HCT116 (cell line): ENCODE data around the gene TCF7L1. TPM values are rescaled to one million over a fixed set of nuclear protein-coding genes. Genes with fewer than 3 reads are reported as not detected.
"Not testable (repeated sequence)": the region's sequence is repeated elsewhere in the genome, so short reads cannot be mapped to it uniquely, and the experiment has no call there.

Source experiments
- ATAC-seq: fragments of 200-7000 bp; cut with Tn5 transposase; 2 replicates; pipeline ENCODE4 v1.9.1; 2020; ENCODE audit warnings: mild to moderate bottlenecking, moderate library complexity
- BruUV-seq: library from RNA; stranded (reverse); fragments of 400-500 nt; replicated peaks from 2 replicates; lab custom pipeline; 2021; lab: Mats Ljungman, UMichigan
- CTCF ChIA-PET: fragments of 300-600 bp; sonication (Branson Sonifier 250); formaldehyde crosslinking; loops from one replicate; lab custom pipeline; 2021; ENCODE audit warnings: antibody characterized with exemption; lab: Charles Lee
- POLR2A ChIA-PET: fragments of 300-600, 350-600 bp; sonication (Branson Sonifier 250); formaldehyde crosslinking; loops from one replicate; lab custom pipeline; 2021; ENCODE audit warnings: antibody characterized with exemption; lab: Charles Lee
- RAD21 ChIA-PET, 2 experiments: fragments of 300-600 bp; sonication (Branson Sonifier 250); formaldehyde crosslinking; loops; one replicate each; lab custom pipeline; 2023; ENCODE audit warnings: low total read pairs in 2 of 2; ENCODE audit not compliant: uncharacterized antibody in 2 of 2, unreplicated experiment in 2 of 2, low non-redundant PET in 1 of 2; lab: Charles Lee
- DNase-seq: peaks from one replicate; pipeline ENCODE4 v3.0.0-alpha.2; 2010; ENCODE audit warnings: low read depth, low spot score
- H2AFZ ChIP-seq: fragments of 200-600 bp; shearing (Covaris generic), sonication (generic); 2 replicates; pipeline ENCODE4 v1.6.1; 2017; ENCODE audit warnings: low read depth, mixed run types, mixed read lengths, antibody characterized with exemption, low read length; ENCODE audit not compliant: poor library complexity, severe bottlenecking
- H3K27ac ChIP-seq: 2 replicates; pipeline ENCODE4 v1.5.1; 2012; ENCODE audit warnings: low read depth, low read length
- H3K27me3 ChIP-seq: fragments of 200-600 bp; sonication (generic); 2 replicates; pipeline ENCODE4 v1.6.1; 2016; ENCODE audit warnings: mixed run types, low read length, mixed read lengths; ENCODE audit not compliant: insufficient read depth
- H3K36me3 ChIP-seq, 2 experiments: fragments of 200-500 bp in 1 of 2; fragments of 200-600 bp in 1 of 2; sonication (Bioruptor generic) in 1 of 2; sonication (generic) in 1 of 2; 2 replicates each; pipeline versions ENCODE4 v1.5.1 to v1.6.1; 2014 to 2016; ENCODE audit warnings: low read length in 2 of 2, inconsistent platforms in 1 of 2, mixed read lengths in 1 of 2, mixed run types in 1 of 2; ENCODE audit not compliant: insufficient read depth in 2 of 2, control insufficient read depth in 1 of 2
- H3K4me1 ChIP-seq, 2 experiments: fragments of 200-600 bp in 1 of 2; sonication (generic) in 1 of 2; 2 replicates each; pipeline versions ENCODE4 v1.5.1 to v1.6.1; 2012 to 2017; ENCODE audit warnings: low read length in 2 of 2, inconsistent platforms in 1 of 2, mild to moderate bottlenecking in 1 of 2, mixed read lengths in 1 of 2, mixed run types in 1 of 2, moderate library complexity in 1 of 2; ENCODE audit not compliant: insufficient read depth in 2 of 2, control insufficient read depth in 1 of 2
- H3K4me2 ChIP-seq: fragments of 200-600 bp; sonication (generic); 2 replicates; pipeline ENCODE4 v1.6.1; 2017; ENCODE audit warnings: mixed run types, low read length, mixed read lengths
- H3K4me3 ChIP-seq, 2 experiments: fragments of 200-600 bp in 1 of 2; sonication (generic) in 1 of 2; replicated peaks in 1 of 2; 2 replicates each; pipeline ENCODE4 v1.5.1; 2011 to 2016; ENCODE audit warnings: low read length in 2 of 2, control low read depth in 1 of 2, low read depth in 1 of 2, mild to moderate bottlenecking in 1 of 2, mixed read lengths in 1 of 2, mixed run types in 1 of 2
- H3K79me2 ChIP-seq: fragments of 200-600 bp; sonication (generic); 2 replicates; pipeline ENCODE4 v1.6.1; 2017; ENCODE audit warnings: mild to moderate bottlenecking, mixed run types, low read length, moderate library complexity, mixed read lengths; ENCODE audit not compliant: insufficient read depth
- H3K9ac ChIP-seq: fragments of 200-600 bp; sonication (generic); 2 replicates; pipeline ENCODE4 v1.6.1; 2016; ENCODE audit warnings: low read length, mixed read lengths
- H3K9me2 ChIP-seq: fragments of 200-600 bp; sonication (generic), shearing (Covaris generic); 2 replicates; pipeline ENCODE4 v1.6.1; 2017; ENCODE audit warnings: mixed run types, mild to moderate bottlenecking, moderate library complexity; ENCODE audit not compliant: insufficient read depth
- H3K9me3 ChIP-seq, 2 experiments: fragments of 200-500 bp in 1 of 2; fragments of 200-600 bp in 1 of 2; sonication (Bioruptor generic) in 1 of 2; sonication (generic) in 1 of 2; 2 replicates each; pipeline ENCODE4 v1.6.1; 2014 to 2017; ENCODE audit warnings: low read length in 2 of 2, mixed read lengths in 2 of 2, inconsistent platforms in 1 of 2, low read depth in 1 of 2, mild to moderate bottlenecking in 1 of 2, mixed run types in 1 of 2, moderate library complexity in 1 of 2; ENCODE audit not compliant: control insufficient read depth in 1 of 2, insufficient read depth in 1 of 2
- H4K20me1 ChIP-seq: fragments of 200-600 bp; sonication (generic), shearing (Covaris generic); 2 replicates; pipeline ENCODE4 v1.6.1; 2017; ENCODE audit warnings: mixed run types, mild to moderate bottlenecking, moderate library complexity; ENCODE audit not compliant: insufficient read depth
- CEBPB ChIP-seq: IDR thresholded peaks from 2 replicates; pipeline ENCODE4 v1.6.1; 2012; ENCODE audit warnings: low read depth
- EGR1 ChIP-seq: IDR thresholded peaks from 2 replicates; pipeline ENCODE4 v1.6.1; 2012; ENCODE audit warnings: low read depth
- ELF1 ChIP-seq: IDR thresholded peaks from 2 replicates; pipeline ENCODE4 v1.6.1; 2012; ENCODE audit warnings: low read depth, borderline replicate concordance
- FOSL1 ChIP-seq: IDR thresholded peaks from 2 replicates; pipeline ENCODE4 v1.6.1; 2012; ENCODE audit warnings: low read depth
- MAX ChIP-seq: IDR thresholded peaks from 2 replicates; pipeline ENCODE4 v1.6.1; 2012
- POLR2A ChIP-seq: IDR thresholded peaks from 2 replicates; pipeline ENCODE4 v1.7.0; 2011; ENCODE audit warnings: borderline replicate concordance; ENCODE audit not compliant: insufficient read depth, insufficient read length; ENCODE audit errors: extremely low read depth
- SIN3A ChIP-seq: IDR thresholded peaks from 2 replicates; pipeline ENCODE4 v1.6.1; 2012; ENCODE audit warnings: low read depth
- intact Hi-C: fragments of 100-400 bp; cut with micrococcal nuclease; formaldehyde crosslinking; loops from 2 replicates; pipeline ENCODE4 v1.10.0; 2022
- total RNA-seq: library from RNA; stranded (reverse); gene quantifications from one replicate; pipeline ENCODE4 v1.2.1, GENCODE V29; 2021; ENCODE audit not compliant: unreplicated experiment
- TF ChIP-seq, protein P1 (sequence below): IDR thresholded peaks from 2 replicates; pipeline ENCODE4 v1.6.1; 2011; ENCODE audit warnings: mild to moderate bottlenecking, low read length, moderate library complexity; ENCODE audit not compliant: insufficient replicate concordance; ENCODE audit errors: extremely low read depth

The TCF7L1 gene
- total RNA-seq, 1 experiment from 2014 or later = 10.3 TPM

GRCh38 chr2:85312404-85312803, 179.2 kb downstream of the TCF7L1 start:
- Histone ChIP-seq H3K9me3 (no peaks in the 10 kb centered on the region), H3K9ac (no peak overlapping the region), H3K4me2 (no peak overlapping the region), H2AFZ (no peak overlapping the region), H3K9me2 (no peaks in the 10 kb centered on the region), H4K20me1 (no peaks in the 10 kb centered on the region), H3K79me2 (no peaks in the 10 kb centered on the region), H3K27me3 (no peaks in the 10 kb centered on the region), H3K4me3 (no peak overlapping the region), H3K4me1 (no peaks in the 10 kb centered on the region), H3K36me3 (peaks cover 4 to 6% of the 10 kb centered on the region in 2 experiments; a peak in 3 of 4 replicates), H3K27ac (no peak overlapping the region)
- RAD21 ChIA-PET = no interaction called here
- POLR2A ChIA-PET = interaction anchor here (0.7 kb wide), 2 partner anchors 8 to 15 kb away, joined by 3 read pairs; partner anchors contain the start of gene TGOLN2
- TF ChIP-seq SIN3A (no peak), POLR2A (no peak), CEBPB (no peak), EGR1 (no peak), ELF1 (no peak)
- TF ChIP-seq, protein P1, sequence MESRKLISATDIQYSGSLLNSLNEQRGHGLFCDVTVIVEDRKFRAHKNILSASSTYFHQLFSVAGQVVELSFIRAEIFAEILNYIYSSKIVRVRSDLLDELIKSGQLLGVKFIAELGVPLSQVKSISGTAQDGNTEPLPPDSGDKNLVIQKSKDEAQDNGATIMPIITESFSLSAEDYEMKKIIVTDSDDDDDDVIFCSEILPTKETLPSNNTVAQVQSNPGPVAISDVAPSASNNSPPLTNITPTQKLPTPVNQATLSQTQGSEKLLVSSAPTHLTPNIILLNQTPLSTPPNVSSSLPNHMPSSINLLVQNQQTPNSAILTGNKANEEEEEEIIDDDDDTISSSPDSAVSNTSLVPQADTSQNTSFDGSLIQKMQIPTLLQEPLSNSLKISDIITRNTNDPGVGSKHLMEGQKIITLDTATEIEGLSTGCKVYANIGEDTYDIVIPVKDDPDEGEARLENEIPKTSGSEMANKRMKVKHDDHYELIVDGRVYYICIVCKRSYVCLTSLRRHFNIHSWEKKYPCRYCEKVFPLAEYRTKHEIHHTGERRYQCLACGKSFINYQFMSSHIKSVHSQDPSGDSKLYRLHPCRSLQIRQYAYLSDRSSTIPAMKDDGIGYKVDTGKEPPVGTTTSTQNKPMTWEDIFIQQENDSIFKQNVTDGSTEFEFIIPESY = no peak
- ATAC-seq = no peak
- no TSS peak for BruUV-seq
- intact Hi-C loops = no loop called here
- DNase-seq = no peak
- CTCF ChIA-PET = interaction anchor here (0.9 kb wide), 1 partner anchor 12 kb away, joined by 3 read pairs; no protein-coding TSS in a partner anchor

GRCh38 chr2:85314884-85315242, 181.7 kb downstream of the TCF7L1 start:
- ChIA-PET POLR2A (no interaction called here), CTCF (no interaction called here), RAD21 (no interaction called here)
- no peak overlapping the region for H3K4me3 ChIP-seq
- intact Hi-C loops = no loop called here
- no peaks in the 10 kb centered on the region for H3K4me1 ChIP-seq
- no peaks in the 10 kb centered on the region for H4K20me1 ChIP-seq
- H2AFZ ChIP-seq = no peak overlapping the region
- no peaks in the 10 kb centered on the region for H3K9me2 ChIP-seq
- peaks cover 19% of the 10 kb centered on the region for H3K79me2 ChIP-seq
- ATAC-seq (no peak), DNase-seq (no peak)
- no peaks in the 10 kb centered on the region for H3K27me3 ChIP-seq
- H3K9me3 ChIP-seq = no peaks in the 10 kb centered on the region
- H3K9ac ChIP-seq = no peak overlapping the region
- BruUV-seq = no TSS peak
- TF ChIP-seq MAX = no peak
- no peak for TF ChIP-seq EGR1
- no peak for TF ChIP-seq FOSL1
- no peak overlapping the region for H3K27ac ChIP-seq
- peaks cover 7 to 18% of the 10 kb centered on the region in 2 experiments; a peak in 3 of 4 replicates for H3K36me3 ChIP-seq
- no peak overlapping the region for H3K4me2 ChIP-seq

GRCh38 chr2:85315921-85316320, 182.7 kb downstream of the TCF7L1 start:
- H3K27ac ChIP-seq, intact Hi-C loops, H4K20me1 ChIP-seq, RAD21 ChIA-PET, BruUV-seq, H3K9ac ChIP-seq, H3K4me3 ChIP-seq, POLR2A ChIA-PET, H3K4me2 ChIP-seq, H3K9me3 ChIP-seq, H2AFZ ChIP-seq, ATAC-seq, CTCF ChIA-PET, H3K4me1 ChIP-seq, H3K9me2 ChIP-seq, DNase-seq, H3K27me3 ChIP-seq: not testable (repeated sequence)
- H3K36me3 ChIP-seq = peaks cover 17 to 28% of the 10 kb centered on the region in 2 experiments; a peak in 3 of 4 replicates
- H3K79me2 ChIP-seq = peaks cover 29% of the 10 kb centered on the region
